SH-SY5Y (cell line): ENCODE data around the gene KCTD1.

ENCODE experiments used
- GATA2 ChIP-seq: IDR thresholded peaks from 2 replicates; pipeline ENCODE4 v1.6.1; 2011; ENCODE audit warnings: mild to moderate bottlenecking, low read depth, low read length
- GATA3 ChIP-seq: IDR thresholded peaks from 2 replicates; pipeline ENCODE4 v1.6.1; 2011; ENCODE audit warnings: low read depth, mild to moderate bottlenecking, low read length, moderate library complexity

DNA sequence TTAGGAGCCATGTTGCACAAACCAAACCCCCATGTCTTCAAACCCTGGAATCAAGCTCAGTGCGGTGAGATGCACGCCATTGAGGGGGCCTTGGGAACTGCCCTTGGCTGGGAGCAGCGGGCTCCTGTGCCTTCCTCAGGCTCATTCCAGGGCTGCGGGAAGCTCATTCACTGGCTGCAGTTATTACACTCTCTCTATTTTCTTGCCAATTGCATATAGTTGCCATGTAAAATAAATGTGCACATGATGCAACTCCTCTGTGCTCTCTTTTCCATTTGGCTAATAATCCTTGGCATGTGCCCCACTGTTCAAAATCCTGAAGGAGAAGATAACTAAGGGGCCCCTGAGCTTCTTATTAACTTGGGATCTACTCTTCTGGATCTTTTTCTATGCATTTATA lies 74.7 kb downstream of the KCTD1 start:
- TF ChIP-seq GATA3 (no peak), GATA2 (no peak)
